SKM-1 treated with dmso at 0.1 percent for 144 hours (cell line): ENCODE results near the gene PCNA.

ENCODE experiments used
- DNase-seq: peaks from one replicate; lab custom pipeline; 2025; ENCODE audit not compliant: unreplicated experiment; lab: John Stamatoyannopoulos, UW

PCNA gene

GRCh38 chr20:5143851-5144250 lies 24.1 kb upstream of the PCNA start:
- DNase-seq: no peak

DNA sequence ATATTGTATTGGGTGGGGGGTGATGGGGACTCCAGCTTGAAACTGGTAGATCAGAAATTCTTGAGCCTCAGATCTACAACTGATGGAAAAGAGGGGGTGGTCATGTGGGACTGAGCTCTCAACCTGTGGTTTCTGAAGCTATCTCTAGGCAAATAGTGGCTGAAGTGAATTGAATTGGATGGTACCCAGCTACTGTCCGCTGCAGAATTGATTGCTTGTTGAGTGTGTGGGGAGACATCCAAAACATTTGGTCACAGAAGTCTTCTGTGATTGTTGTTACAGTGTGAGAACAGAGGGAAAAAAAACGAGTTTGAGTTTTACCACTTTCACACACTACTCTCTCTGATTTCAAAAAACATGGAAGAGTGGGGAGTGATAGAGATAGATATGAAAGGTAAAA lies 21.9 kb upstream of the PCNA start:
- no peak for DNase-seq

GRCh38 chr20:5140195-5140594 lies 20.4 kb upstream of the PCNA start:
- no peak for DNase-seq

GRCh38 chr20:5136096-5136495 lies 16.3 kb upstream of the PCNA start:
- DNase-seq: no peak

- no peak for DNase-seq
Measured at GRCh38 chr20:5135363-5136012, 15.7 kb upstream of the PCNA start.

- DNase-seq: no peak
Measured at GRCh38 chr20:5133998-5134397, 14.2 kb upstream of the PCNA start.

- no peak for DNase-seq
Measured at GRCh38 chr20:5131502-5131901, 11.7 kb upstream of the PCNA start.

- no peak for DNase-seq
Measured at GRCh38 chr20:5128886-5129285, 9.1 kb upstream of the PCNA start.

GRCh38 chr20:5127859-5128424 lies 8.2 kb upstream of the PCNA start:
- DNase-seq: no peak

- DNase-seq: no peak
Measured at GRCh38 chr20:5127204-5127858, 7.6 kb upstream of the PCNA start.

DNA sequence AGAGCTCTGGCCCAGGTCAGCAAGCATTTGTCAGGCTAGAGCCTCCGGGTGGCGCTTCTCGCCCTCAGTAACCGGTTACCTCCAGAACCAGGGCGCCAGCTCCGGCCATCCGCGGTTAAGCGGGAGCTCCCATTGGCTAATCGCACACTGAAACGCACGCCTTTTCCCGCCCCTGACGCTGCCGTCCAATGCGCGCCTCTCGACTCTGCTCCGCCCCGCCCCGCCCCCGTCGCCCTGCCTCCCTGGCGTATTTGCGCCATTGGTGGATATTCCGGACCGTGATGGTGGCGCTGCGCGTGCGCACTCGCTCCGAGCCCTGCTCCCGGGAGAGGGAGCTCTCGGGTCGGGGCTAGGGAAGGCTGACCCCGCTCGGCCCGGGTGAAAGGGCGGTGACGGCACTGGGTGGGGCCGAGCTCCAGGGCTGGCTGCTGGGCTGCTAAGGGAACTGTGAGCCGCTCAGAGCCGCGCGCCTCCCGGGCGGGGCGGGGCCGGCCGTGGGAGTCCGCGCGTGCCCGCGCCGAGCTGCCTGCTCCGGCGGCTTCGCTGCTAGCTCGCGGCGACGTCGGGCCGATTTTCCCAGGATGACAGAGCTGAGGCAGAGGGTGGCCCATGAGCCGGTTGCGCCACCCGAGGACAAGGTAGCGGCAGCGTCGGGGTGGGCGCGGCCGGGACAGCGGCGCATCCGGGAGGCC lies 6.9 kb upstream of the PCNA start, which contains the start of gene CDS2:
CDS2 (plus strand) TSS at position 497 of the 692 bp plus-strand sequence; CDS start at position 582, 85 bp downstream.
- DNase-seq: peak; percentile 97

- DNase-seq: no peak
Measured at GRCh38 chr20:5122873-5123260, 3.1 kb upstream of the PCNA start.

GRCh38 chr20:5120185-5120476 lies 373 bp upstream of the PCNA start:
- DNase-seq: no peak

GRCh38 chr20:5119143-5119434 lies 669 bp downstream of the PCNA start:
- DNase-seq: no peak

DNA sequence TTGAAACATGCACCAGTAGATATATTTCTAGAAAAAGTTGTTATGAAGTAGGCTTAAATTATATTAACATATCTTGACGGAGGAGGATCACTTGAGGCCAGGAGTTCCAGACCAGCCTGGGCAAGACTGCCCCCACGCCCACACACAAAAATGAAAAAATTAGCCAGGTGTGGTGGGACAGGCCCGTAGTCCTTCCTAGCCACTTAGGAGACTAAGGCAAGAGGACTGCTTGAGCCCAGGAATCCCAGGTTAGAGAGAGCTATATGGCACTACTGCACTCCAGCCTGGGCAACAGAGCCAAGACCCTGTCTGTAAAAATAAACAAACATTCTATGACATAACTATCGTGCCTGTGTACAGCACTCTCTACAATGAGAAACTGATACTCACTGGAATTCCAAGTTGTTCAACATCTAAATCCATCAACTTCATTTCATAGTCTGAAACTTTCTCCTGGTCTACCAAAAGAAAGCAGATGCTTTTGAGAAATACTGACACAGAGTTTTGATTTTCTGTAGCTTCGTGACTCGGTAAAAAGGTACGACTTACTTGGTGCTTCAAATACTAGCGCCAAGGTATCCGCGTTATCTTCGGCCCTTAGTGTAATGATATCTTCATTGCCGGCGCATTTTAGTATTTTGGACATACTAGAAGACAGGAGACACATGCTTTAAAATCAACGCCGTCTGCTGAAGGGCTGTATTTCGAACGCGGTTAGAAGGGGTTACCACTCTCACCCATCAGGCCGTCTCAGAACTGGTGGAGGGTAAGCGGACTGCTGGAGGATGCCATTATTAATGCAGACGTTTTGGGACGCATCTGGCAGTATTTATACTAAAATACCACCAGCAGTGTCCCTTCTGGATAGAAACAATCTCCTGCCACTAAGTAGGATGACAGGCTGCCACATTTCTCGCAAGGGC lies 1.3 kb downstream of the PCNA start:
- no peak for DNase-seq

DNA sequence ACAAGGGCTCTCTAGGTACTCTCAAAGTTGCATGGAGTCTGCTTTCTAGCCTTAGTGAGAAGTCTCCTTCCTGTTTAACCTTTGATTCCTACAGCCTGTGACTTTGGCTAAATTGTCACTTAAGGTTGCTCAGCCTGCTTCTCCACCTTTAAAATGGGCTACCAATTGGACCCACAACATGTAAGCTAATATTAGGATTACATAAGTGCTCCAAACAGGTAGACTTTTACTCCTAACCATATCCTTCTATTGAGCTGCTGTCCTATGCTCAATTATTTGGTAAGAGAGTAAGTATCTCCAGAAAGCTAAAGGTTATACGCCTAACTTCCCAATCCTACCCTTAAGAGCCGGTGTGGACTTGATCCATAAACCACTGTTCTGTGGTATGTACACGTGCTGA lies 2.9 kb downstream of the PCNA start:
- DNase-seq: no peak

DNA sequence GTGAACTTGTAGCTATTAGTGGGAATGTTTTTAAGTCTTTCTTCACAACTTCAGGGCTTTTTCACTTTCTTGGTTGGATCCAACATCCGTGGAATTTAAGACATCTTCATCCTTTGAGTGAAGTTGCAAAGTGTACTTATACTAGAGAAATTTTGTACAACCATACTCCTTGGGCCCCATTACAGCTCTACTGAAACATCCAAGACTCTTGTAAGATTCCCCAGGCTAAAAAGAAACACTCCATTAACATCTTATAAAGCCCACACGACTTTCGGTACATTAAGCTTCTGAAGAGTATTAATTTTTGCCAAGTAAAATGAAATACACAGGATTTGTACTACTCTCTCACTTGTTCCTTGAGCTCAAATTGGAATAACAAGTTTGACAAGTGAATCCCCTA lies 5.4 kb downstream of the PCNA start:
- DNase-seq: no peak

- DNase-seq: no peak
Measured at GRCh38 chr20:5113615-5113986, 6.2 kb downstream of the PCNA start.

DNA sequence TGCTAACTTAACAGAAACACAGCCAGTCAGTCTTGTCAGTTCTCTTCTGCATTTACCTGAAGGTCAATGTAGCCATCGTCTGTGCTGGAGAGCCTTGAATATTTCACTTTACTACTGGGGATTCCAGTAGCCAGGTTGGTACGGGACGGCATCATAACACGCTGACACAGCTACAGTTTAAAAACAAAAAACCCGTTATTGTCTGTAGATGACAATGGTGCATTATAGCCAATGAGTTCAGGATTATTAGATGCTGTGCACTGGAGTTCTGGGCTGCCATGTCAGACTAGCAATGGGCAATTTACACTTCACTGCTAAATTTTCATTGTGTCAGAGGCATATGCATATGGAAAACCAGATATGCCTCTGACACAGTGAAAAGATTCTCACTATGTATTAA lies 10.5 kb downstream of the PCNA start:
- DNase-seq: no peak

DNA sequence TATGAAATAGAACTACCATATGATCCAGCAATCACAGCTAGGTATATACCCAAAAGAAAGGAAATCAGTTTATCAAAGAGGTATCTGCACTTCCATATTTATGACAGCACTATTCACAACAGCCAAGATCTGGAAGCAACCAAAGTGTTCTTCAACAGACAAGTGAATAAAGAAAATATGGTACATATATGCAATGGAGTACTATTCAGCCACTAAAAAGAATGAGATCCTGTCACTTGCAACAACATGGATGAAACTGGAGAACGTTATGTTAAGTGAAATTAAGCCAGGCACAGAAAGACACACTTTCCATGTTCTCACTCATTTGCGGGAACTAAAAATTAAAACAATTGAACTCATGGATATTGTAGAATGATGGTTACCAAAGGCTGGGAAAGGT lies 15.3 kb downstream of the PCNA start:
- no peak for DNase-seq

DNA sequence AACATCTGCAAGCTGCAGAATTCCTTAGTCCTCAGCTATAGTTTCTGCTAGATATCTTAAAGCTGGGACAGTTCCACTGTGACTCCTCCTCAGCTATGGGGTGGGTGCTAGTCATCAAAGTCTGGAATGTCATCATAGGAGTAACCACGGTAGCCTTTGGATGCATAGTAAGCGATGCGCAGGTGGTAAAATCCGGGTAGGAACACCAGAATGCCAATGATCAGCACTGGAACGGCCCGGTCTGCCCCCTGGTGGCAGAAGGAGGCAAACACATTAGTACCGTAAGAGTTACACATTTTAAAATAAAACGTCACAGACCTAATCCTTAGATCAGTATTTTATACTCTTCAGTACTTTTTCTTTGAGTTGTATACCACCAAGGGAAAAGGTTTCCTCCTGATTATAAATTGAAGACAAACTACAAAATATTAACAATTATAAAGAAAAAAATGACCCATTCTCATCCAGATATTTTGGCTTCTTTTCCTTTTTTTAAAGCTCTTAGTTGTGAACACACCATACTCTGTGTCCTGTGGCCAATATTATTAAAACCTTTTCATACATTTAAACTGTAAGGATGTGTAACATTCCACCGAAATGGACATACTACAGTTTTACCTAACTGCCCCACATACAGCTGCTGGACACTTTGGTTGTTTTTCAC lies 18.9 kb downstream of the PCNA start:
- peak; percentile 22 for DNase-seq
